Measurements from ENCODE around the gene SUB1.

The SUB1 gene

GRCh38 chr5:32645246-32645645 lies 59.9 kb downstream of the SUB1 start:
- DNase-seq (ENCODE audit: low read depth): no peak

GRCh38 chr5:32646061-32646969 lies 61.0 kb downstream of the SUB1 start:
- DNase-seq (ENCODE audit: low read depth): no peak

- DNase-seq (ENCODE audit: low read depth): no peak
Observed at GRCh38 chr5:32651088-32651487, 65.7 kb downstream of the SUB1 start.

GRCh38 chr5:32651638-32652037 lies 66.3 kb downstream of the SUB1 start:
- no peak for DNase-seq (ENCODE audit: low read depth)
